ENCODE results near the gene ABCA1. TPM values are rescaled to one million over a fixed set of nuclear protein-coding genes. Genes with fewer than 3 reads are reported as not detected.

ABCA1 gene
- total RNA-seq, 2 donors from 2014 or later: 21.6 to 34.8 TPM

GRCh38 chr9:104747565-104748358 is 180.2 kb downstream of the ABCA1 start, which contains the start of gene NIPSNAP3A:
Gene NIPSNAP3A, plus strand, starts transcription at chr9:104747683. Its CDS starts 110 bp downstream, at chr9:104747793.
- peak within 1 kb of the TSS; percentile 73 for H3K4me3 Mint-ChIP-seq
- H3K36me3 Mint-ChIP-seq (ENCODE audit: low read depth): peaks cover 2% of the 10 kb centered on the region
- H3K9ac ChIP-seq (ENCODE audit: extremely low read depth, low read length, poor library complexity, severe bottlenecking): peak within 1 kb of the TSS; percentile 45
- TF ChIP-seq CTCF (conservative IDR thresholded peaks at IDR 0.05): no peak
- peak within 1 kb of the TSS; percentile 90 for H3K4me3 ChIP-seq (ENCODE audit: low read length)
- peaks cover 5% of the 10 kb centered on the region for H3K27me3 ChIP-seq (ENCODE audit: control insufficient read depth, insufficient read depth, low read length, poor library complexity, severe bottlenecking)
- peak; percentile 93 for DNase-seq
- no peaks in the 10 kb centered on the region for H3K9me3 Mint-ChIP-seq
- WGBS, 2 experiments (ENCODE audit: insufficient coverage in 1 of 2, insufficient read length in 1 of 2): 0% methylated on average over 4 to 71 of the region's 71 CpGs
- peaks cover 6% of the 10 kb centered on the region for H3K4me1 ChIP-seq (ENCODE audit: control insufficient read depth, insufficient read depth, low read length)
- H3K27ac ChIP-seq (ENCODE audit: low read depth, low read length): no peak within 1 kb of the TSS
- H3K27ac Mint-ChIP-seq: peak within 1 kb of the TSS; percentile 85
- H3K9me3 ChIP-seq (ENCODE audit: control insufficient read depth, low read length): no peaks in the 10 kb centered on the region
- no peaks in the 10 kb centered on the region for H3K27me3 Mint-ChIP-seq (ENCODE audit: insufficient read depth)
- peaks cover 6% of the 10 kb centered on the region for H3K36me3 ChIP-seq (ENCODE audit: control insufficient read depth, insufficient read depth, low read length)
- H3K4me1 Mint-ChIP-seq: peaks cover 28% of the 10 kb centered on the region

GRCh38 chr9:104747245-104747564 is 180.8 kb downstream of the ABCA1 start:
- Histone ChIP-seq H3K9ac (ENCODE audit: extremely low read depth, low read length, poor library complexity, severe bottlenecking) (peak overlapping the region; percentile 5), H3K4me1 (ENCODE audit: control insufficient read depth, insufficient read depth, low read length) (peaks cover 2% of the 10 kb centered on the region), H3K9me3 (ENCODE audit: control insufficient read depth, low read length) (no peaks in the 10 kb centered on the region), H3K36me3 (ENCODE audit: control insufficient read depth, insufficient read depth, low read length) (peaks cover 6% of the 10 kb centered on the region), H3K4me3 (ENCODE audit: low read length) (peak overlapping the region; percentile 90), H3K27me3 (ENCODE audit: control insufficient read depth, insufficient read depth, low read length, poor library complexity, severe bottlenecking) (peaks cover 5% of the 10 kb centered on the region), H3K27ac (ENCODE audit: low read depth, low read length) (no peak overlapping the region)
- Mint-ChIP-seq H3K4me3 (peak overlapping the region; percentile 73), H3K9me3 (no peaks in the 10 kb centered on the region), H3K36me3 (ENCODE audit: low read depth) (peaks cover 2% of the 10 kb centered on the region), H3K27ac (peak overlapping the region; percentile 85), H3K27me3 (ENCODE audit: insufficient read depth) (no peaks in the 10 kb centered on the region), H3K4me1 (peaks cover 27% of the 10 kb centered on the region)
- no peak for DNase-seq
- whole genome bisulfite sequencing, 2 experiments (ENCODE audit: insufficient coverage in 1 of 2, insufficient read length in 1 of 2): 0 to 2% methylated on average over 2 to 9 of the region's 9 CpGs
- TF ChIP-seq CTCF (conservative IDR thresholded peaks at IDR 0.05): no peak

GRCh38 chr9:104746798-104747197 is 181.2 kb downstream of the ABCA1 start:
- H3K9me3 ChIP-seq (ENCODE audit: control insufficient read depth, low read length): no peaks in the 10 kb centered on the region
- H3K4me1 ChIP-seq (ENCODE audit: control insufficient read depth, insufficient read depth, low read length): peaks cover 2% of the 10 kb centered on the region
- DNase-seq: no peak
- Mint-ChIP-seq H3K4me1 (peaks cover 28% of the 10 kb centered on the region), H3K36me3 (ENCODE audit: low read depth) (peaks cover 2% of the 10 kb centered on the region), H3K9me3 (no peaks in the 10 kb centered on the region), H3K27me3 (ENCODE audit: insufficient read depth) (no peaks in the 10 kb centered on the region), H3K4me3 (peak overlapping the region; percentile 73), H3K27ac (peak overlapping the region; percentile 85)
- no peak overlapping the region for H3K9ac ChIP-seq (ENCODE audit: extremely low read depth, low read length, poor library complexity, severe bottlenecking)
- H3K27me3 ChIP-seq (ENCODE audit: control insufficient read depth, insufficient read depth, low read length, poor library complexity, severe bottlenecking): peaks cover 5% of the 10 kb centered on the region
- WGBS, 2 experiments (ENCODE audit: insufficient coverage in 1 of 2, insufficient read length in 1 of 2): 44 to 46% methylated on average over 1 of the region's 1 CpG
- peaks cover 6% of the 10 kb centered on the region for H3K36me3 ChIP-seq (ENCODE audit: control insufficient read depth, insufficient read depth, low read length)
- peak overlapping the region; percentile 90 for H3K4me3 ChIP-seq (ENCODE audit: low read length)
- TF ChIP-seq CTCF (conservative IDR thresholded peaks at IDR 0.05): no peak
- H3K27ac ChIP-seq (ENCODE audit: low read depth, low read length): no peak overlapping the region
